NCI-H2107 treated with DMSO at 0.1 percent for 48 hours (cell line): Measurements from ENCODE around the gene TMEM106C.

Experiments
- DNase-seq: peaks from one replicate; lab custom pipeline; 2025; ENCODE audit not compliant: unreplicated experiment; lab: John Stamatoyannopoulos, UW

The TMEM106C gene

DNA sequence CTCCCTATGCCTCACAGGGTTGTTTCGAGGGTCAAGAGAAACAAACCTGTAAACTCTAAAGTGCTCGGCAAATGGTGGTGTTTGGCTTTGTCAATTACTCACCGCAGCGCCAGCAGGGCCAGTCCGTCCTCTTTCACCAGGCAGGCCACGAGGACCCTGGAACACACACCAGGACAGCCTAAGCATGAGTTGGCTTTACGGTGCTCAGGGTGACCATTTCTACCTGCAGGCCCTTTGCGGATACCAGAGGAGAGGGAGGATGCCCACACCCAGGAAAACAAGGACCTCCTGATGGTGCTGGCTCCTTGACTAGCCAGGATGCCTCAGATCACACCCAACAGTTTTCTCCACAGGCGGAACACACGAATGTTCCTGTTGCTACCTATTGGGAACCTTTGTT, 29.4 kb downstream of the TMEM106C start:
- no peak for DNase-seq

DNA sequence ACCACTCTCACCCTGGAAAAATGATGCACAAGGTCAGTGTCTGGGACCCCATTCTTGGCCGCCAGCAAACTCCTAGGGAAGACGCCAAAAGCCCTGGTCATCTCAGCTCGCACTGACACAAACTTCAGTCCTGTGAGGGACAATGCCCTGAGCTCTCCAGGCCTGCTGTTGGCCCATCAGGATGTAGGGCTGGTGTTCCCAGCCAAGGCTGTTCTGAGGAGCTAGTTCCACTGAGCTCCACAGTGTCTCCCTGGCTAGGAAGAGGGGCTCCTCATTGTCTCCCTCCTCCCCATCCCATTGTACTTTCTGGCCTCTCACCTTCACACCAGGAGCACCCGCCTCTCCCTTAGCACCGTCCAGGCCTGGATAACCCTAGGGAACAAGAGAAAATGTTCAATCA, 30.1 kb downstream of the TMEM106C start:
- DNase-seq: no peak

DNA sequence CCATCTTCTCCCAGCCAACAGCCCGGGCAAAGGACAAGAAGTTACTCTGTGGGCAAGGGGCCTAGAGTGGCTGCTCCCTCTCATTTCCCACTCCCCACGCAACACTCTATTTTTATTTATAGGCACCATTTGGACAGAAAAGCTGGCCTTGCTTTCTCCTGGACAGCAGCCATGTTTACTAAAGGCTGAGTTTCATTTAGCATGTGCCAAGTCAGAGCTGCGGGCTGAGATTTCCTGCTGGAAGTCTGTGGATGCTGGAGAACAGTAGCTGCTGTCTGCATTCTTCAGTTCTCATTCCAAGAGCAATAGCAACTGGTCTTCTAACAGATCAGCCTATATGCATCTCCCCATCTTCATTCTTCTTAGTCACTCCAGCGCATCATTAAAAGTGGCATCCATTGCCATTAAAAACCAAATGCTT, 32.6 kb downstream of the TMEM106C start:
- no peak for DNase-seq

DNA sequence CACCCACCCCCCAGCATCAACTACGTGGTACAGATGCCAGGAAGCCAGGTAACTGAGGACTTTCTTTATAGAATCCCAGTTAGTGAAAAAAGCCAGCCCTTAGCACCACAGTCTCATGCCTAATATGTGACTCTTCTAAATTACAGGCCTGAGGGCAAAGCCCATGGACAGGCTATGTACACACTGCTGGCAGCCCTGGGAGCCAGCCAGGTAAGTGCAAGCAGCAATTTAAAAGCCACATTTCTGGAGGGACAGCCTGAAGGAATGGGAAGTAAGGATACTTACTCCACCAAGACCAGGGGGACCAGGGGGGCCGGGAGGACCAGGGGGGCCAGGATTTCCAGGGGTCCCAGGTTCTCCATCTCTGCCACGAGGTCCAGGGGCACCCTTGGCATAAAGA, 33.9 kb downstream of the TMEM106C start:
- no peak for DNase-seq

DNA sequence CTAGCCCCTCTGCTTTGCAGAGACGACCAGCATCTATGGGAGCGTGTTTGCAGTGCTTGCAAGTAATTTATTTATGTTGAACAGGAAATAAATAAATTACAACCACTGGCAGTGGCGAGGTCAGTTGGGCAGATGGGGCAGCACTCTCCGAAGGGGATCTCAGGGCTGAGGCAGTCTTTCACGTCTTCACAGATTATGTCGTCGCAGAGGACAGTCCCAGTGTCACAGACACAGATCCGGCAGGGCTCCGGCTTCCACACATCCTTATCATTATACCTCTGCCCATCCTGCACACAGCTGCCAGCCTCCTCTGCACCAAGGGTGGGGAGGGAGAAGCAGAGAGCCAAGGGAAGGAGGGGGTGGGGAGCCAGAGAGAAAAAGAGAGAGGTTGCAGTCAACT, 36.4 kb downstream of the TMEM106C start:
- no peak for DNase-seq

DNA sequence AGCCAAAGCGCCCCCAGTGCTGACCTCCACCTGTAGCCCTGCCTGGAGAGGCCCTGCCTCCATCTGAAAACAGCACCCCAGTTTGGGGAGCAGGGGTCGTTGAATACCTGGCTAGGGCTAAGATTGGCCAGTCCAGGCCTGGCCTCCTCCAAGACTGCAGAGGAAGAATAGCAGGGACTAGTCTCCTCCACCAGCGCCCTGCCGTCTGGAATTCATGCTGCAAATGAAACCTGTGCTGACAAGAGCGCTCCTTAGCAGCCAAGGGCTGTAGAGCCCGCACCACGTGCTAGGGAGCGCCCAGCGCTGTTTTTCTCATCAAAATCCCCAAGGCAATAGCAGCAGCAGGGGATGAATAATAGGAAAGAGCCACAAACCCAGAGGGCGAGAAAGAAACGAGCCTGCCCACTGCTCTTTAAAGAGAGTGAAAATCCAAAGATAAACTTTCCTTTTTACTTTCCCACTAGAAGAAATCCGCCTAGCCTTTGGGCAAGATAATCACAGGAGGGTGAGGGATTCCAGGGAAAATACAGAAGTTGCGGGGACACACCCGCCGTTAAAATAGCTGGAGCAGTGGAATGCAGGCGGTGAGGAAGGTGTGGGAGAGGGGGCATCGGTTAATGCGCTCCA, 37.6 kb downstream of the TMEM106C start:
- peak; percentile 83 for DNase-seq

DNA sequence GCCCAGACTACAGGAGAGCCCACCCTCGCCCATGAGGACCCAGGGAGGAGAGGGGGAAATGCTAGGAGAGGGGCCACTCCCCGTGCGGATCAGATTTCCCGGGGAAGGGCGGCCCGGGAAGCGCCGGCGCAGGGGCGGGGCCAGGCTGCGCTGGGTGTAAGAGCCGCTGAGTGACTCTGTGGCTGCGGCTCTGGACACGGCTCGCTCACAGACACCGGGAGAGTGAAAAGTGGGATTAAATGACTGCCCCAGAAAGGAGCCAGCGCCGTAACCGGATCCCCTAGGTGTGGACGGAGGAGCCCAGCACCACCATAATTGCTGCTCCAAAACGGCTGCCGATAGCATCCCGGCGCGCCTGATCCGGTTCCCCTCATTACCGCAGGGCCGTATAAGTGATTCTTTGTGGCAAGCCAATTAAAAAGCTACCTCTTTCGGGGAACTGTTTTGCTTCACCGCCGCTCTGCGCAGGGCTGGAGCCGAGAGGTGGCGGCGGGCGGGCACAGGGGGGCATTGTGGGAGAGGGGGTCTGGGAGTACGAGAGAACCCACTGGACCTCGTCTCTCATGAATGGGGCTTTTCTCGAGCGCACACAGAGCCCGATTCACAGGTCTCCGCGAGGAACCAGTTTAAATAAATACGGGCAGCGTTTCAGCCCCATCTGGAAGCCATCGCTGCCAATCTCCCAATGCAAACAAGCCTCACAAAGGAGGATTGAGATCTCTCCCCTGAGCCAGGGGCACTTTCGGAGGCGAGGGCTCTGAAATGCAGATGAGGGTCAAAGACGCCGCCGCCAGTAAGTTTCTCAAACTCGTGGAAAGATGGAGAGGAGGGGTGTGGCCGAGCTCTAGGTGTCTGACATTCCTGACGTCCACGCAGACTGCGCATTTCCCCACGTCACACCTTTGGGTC, 38.4 kb downstream of the TMEM106C start:
- peak; percentile 67 for DNase-seq

DNA sequence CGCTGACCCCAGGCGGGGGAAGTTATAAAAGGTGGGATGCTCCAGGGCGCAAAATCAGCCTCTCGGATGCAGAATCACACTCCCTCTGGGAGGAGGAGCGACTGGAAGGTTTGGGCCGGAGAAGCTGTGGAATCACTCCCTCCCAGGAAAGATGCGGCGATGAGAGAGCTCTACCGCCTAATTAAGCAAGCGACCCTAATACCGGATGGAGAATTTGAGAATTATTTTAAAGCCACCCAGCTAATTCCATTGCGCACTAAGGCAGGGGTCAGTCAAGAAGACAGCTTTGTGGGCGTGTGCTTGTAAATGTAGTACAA, 39.0 kb downstream of the TMEM106C start:
- DNase-seq: no peak

DNA sequence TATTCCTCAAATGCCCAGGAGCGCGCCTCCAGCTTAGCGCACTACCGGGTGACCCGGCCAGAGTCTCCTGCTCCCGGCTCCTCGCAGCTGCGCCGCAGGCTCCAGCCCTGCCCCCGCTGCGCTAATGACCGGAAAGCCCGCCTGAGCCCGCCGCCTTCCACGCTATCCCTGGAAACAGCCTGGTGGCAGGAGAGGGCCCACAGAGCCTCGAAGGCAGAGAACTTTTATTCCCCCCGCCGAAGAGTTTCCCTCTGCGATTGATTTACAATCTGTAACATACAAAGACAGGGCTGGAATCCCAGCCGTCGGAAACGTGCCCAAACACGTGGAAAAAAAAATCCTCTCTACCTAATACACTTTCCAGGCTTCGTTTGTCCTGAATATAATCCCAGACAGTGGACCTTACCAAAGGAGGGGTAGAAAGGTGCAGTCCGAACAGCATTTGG, 39.4 kb downstream of the TMEM106C start:
- DNase-seq: no peak

DNA sequence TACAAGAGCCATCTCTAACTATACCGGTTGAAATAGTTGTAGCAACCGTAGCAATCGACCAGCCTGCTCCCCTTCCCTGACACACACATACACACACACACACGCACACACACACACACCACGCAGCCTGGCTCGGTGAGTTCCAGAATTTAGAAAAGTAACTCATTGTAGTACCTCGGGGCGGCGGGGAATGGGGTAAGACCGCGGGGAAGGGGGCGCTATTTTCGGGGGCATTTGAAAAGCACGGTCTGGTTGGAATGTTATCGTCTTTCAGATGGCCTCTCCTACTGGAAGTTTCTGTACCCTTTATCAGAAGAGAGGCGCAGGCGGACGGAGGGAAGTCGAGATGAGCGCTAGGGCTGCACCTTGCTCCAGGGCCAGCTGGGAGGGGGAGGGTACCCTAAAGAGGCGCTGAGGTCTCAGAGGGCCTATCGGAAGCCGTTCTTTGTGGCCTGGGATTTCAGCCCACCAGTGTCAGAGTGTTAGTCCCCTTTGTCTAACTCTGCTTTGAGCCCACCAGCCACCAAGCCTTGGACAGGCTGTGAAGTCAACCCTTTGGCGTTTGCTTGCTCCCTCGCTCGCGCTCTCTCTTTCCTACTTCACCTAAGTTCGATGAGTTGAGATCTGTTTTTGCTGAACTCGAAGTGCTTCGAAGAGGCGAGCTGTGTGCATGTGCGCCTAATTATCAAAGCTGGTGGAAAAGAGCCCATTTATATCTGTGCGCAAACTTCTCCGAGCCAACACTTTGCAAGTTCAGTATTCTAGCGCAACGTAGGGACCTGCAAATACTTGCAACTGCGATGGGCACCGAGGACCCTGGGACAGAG, 40.0 kb downstream of the TMEM106C start:
- DNase-seq: no peak

DNA sequence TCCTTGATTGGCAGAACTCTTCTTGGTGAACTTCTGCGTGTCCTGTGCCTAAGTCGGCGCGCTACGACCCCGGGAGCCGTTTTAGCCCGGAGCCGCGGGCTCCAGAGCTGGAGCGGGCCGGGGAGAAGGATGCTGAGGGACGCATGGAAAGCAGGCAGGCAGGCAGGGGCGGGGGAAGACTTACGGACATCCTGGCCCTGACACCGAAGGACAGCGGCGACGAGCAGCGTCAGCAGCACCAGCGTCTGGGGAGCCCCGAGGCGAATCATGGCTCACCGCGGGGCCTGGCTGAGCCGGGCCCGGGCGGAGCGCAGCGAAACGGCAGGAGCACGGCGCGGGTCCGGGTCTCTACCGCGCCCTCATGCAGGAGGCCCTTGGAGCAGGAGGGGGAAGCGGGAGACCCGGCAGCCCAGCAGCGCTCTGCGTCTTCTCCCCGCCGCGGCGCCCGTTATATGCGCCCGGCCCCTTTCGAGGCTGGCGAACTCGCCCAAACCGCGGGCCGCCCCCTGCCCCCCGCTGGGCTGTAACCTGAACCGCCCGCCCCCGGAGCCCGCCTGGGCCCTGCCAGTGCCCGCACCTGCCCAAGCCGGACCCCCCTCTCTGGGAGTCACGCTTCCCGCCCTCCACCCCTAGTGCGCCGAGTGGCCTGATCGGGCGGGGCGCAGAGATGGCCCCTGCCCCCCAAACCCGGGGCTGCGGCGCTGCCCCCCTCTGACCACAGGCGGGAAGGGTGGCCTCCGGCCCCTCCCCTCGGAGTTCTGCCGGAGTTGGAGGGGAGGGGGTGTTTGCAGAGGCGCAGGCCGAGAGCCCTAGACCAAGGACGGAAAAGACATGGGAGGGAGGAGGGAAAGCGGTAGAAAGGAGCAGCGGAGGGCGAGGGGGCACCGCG, 40.9 kb downstream of the TMEM106C start, which contains the start of gene COL2A1:
Gene COL2A1 (minus strand): TSS at position 424 of the 889 bp plus-strand sequence. CDS start 155 bp downstream, at position 269.
- DNase-seq: no peak

DNA sequence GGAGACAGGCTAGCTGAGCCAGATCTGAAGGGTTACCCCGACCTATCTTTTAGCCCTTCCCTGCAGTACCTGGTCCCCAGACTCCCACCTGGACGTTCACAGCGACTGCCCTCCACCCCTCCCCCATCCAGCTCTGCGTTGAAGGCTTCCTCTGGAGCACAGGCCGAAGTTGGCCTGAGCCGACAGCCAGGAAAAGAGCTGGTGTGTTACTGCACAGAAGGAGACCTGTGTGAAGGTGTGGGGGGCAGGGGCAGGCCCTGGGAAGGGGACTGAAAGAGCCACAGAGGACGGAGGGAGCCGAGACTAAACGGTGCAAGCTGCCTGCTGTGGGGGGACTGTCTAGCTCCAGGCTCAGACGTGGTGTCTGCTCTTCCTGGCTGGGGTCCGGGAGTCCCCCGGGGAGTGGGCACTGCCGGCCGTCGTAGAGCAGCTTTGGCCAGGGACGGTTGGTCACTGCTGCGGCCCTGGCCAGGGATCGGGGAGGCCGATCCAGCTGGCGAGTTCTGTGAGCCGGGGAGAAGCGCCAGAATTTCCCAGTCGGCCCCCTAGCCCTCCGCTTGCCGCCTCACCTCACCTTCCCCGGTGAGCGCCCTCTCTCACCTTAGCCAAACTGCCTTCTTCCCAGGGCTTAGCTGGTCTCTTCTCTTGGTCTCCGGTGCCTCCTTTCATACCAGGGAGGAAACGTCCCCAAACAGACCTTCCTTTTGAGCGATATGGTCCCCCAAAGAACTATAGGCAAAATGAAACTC, 41.8 kb downstream of the TMEM106C start:
- DNase-seq: no peak

DNA sequence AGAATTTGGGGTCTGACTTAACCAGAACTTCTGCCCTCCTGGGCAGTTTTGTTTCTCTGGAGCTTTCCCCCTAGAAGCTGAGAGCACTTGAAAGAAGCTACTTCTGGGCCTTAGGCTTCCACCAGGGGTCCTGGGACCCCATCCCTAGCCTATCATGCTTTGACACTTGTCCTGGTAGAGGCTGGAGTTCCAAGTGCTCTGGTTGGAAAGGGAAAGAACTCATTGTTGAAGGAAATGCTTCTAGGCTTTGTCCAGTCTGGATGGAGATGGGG, 42.3 kb downstream of the TMEM106C start:
- DNase-seq: no peak

DNA sequence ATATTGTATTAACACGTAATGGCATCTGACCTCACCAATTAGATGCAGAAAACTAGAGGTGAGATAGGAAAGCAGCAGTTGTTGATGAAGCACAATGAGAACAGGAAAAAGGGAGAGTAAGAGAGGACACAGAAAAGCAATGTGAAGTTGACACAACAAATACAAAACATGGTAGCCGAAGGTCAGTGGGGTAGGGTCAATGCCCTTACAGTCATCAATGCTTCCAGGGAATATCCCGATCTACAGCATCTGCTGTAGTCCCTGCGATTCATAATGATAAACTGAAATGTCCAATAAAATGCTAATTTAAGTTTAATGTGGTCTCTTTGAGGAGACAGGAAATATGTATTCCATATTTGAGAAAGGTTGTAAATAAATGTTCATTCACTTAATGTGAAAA, 43.8 kb downstream of the TMEM106C start:
- no peak for DNase-seq

DNA sequence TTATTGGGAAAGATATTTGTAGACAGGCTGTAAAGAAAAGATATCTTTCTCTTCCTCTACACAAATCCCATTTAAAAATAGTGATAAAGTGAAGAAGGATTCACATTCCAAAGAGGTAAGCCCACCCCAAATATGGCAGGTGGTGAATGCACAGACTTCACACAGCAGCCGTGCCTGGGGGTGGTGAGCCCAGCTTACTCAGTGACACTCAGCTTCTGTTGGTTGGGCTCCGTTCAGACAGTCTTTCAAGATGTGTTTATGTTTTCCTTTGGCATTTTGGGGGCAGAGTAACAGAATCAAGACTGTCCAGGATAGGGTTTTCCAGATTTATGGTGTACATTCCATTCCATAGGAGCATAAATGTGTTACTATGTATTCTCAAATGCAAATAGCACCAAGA, 45.0 kb downstream of the TMEM106C start:
- DNase-seq: no peak

DNA sequence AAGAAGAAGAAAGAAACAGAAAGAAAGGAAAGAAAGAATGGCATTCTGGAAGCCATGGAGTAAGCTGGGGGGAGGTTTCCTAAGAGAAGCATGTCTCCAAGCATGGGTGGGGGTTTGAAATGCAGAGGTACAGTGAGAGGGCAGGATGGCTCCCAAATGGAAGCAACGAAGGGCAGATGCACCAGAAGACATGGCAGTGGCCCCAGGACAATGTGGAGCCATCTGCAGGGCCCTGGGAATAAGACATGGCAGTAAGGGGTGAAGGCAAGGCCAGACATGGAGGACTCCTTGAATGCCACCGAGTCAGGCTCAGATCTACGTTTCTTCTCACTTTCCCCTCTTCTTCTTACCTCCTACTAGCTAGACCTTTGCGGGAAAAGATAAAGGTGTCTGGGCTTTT, 45.6 kb downstream of the TMEM106C start:
- DNase-seq: no peak

DNA sequence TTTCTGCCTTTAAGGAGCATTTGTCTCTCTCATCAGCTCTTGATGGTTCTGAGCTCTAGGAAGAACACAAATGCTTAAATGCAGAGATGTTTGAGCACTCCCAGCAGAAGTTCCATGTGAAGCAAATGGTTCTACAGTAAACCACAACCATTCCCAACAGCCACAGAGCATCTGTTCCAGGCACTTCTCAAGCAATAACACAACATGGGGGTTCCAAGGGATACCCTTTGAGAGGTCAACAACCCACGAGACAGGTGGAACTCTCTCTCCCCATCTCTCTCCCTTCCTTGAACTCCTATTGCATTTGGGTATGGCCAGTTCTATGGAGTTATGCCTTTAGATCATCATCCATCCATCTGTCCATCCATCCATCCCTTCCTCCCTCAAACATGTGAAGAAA, 46.1 kb downstream of the TMEM106C start:
- no peak for DNase-seq

DNA sequence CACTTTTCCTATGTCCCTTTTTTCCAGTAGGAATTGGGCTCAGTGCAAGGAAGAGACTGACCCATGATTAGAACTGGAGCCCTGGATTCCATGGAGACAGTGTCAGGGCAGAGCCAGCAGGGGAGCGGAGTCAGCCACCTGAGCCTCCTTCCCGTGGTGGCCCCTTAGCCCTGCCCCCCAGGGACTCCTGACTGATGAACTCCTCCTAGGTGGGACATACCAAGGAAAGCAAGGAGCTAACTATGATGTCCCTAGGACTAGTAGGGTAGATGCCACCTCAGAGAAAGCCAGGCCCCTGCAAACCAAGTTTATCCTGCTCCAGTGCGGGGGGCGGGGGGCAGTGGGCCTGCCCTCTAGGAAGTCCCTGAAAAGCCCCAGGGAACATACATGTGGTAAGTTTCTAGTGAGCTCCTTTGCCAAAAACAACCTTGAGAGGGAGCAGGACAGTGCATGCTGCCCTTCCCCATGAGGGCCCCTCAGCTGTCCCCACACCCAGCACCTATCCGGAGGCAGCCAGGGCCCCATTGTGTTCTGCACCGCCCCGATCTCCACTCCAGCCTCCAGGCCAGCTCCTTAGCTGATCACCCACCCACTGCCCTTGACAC, 47.1 kb downstream of the TMEM106C start:
- no peak for DNase-seq

DNA sequence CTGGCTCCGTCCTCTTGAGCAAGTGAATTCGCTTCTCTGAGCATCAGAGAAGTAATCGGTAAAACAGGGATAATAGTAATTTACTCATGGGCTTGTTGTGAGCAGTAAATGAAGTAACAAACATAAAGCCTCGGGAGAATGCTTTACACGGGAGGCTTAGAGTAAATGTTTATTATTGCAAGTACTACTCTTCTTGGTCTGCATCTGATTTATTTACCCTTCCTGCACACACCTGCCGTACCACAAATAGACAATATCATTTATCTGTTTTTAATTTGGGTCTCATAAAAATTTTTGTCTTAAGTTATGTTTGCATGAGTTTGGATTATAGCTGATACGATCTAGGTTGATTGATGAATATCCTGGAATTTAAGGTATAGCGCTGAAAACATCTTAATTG, 48.7 kb downstream of the TMEM106C start:
- DNase-seq: no peak

DNA sequence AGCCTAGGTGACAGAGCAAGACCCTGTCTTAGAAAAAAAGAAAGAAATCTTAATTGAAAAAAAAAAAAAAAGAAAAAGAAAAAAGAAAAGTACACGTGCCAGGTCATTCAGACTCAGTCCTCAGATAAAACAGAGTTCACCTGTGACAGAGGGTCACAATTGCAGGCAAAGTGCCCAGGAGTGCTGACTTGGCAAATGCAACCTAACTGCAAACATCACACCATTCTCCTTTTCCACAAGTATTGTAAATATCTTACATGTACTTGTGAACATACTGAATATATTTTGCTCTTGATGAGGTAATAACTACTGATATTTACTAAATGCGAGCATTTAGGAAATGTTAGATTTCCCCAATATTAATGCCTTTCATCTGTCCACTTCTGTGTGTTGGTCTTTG, 49.9 kb downstream of the TMEM106C start:
- no peak for DNase-seq
